NCI-H2196 treated with DMSO at 0.1 percent for 48 hours (cell line): Measurements from ENCODE around the gene GOLGA6L26.
"Not testable (repeated sequence)": the region's sequence is repeated elsewhere in the genome, so short reads cannot be mapped to it uniquely, and the experiment has no call there.

ENCODE experiments used
- DNase-seq: peaks from one replicate; lab custom pipeline; 2025; ENCODE audit not compliant: unreplicated experiment; lab: John Stamatoyannopoulos, UW

GOLGA6L26 gene

DNA sequence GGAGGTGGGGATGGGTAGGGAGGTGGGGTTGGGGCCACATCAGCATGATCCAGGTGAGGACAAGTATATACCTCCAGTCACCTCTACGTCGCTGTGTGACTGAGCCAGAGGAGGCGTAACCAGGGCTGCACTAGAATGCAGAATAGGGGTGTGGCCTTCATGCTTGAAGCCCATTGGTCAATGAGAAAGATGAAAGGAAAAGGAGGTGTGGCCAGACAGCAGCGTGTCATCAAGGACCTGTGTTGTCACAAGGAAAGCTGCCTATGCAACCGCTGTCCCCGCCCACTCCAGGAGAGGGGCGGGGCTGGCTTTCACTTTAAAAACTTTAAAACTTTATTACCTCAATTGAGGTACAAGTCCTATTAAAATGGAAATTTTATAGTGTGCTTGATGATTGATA is at the start of gene GOLGA6L26:
GOLGA6L26 (minus strand) TSS at position 101 of the 400 bp plus-strand sequence; CDS start at position 40, 61 bp downstream.
- DNase-seq: not testable (repeated sequence)

- DNase-seq: not testable (repeated sequence)
These were observed 47.2 kb upstream of the GOLGA6L26 start for GRCh38 chr15:23381192-23381591.

DNA sequence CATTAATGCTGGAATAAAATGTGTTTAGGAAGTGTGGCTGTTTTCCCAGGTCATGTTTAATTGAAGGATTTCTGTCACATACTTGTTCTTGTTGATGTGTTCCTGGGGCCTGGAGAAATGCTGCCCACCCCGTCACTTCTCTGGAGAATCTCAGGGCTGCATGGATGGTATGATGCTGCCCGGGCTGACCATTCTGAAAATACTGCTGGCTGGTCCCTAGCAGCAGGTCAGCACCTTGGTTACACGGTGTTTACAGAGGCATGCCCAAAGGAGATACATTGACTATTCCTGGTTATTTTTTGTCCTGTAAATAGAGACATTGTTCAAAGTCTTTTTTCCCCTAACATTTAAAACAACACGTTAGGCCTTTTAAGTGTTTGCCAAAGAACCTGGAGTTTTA is 46.7 kb upstream of the GOLGA6L26 start:
- not testable (repeated sequence) for DNase-seq

GRCh38 chr15:23378946-23379345 is 45.0 kb upstream of the GOLGA6L26 start:
- not testable (repeated sequence) for DNase-seq

DNA sequence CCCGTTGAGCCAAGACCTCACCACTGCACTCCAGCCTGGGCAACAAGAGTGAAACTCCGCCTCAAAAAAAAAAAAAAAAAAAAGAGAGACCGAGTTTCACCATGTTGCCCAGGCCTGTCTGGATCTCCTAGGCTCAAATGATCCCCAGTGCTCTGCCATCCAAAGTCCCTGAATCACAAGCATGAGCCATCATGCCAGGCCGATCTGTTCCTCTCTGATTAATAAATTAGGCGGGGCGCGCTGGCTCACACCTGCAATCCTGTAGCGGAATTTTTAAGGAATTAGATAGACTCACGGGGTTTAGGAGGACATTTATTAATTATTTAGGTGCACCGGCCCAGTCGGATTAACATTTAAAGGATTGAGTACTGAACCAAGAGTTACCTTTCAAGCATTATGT is 40.2 kb upstream of the GOLGA6L26 start:
- DNase-seq: not testable (repeated sequence)

GRCh38 chr15:23372891-23373600 is 39.0 kb upstream of the GOLGA6L26 start:
- not testable (repeated sequence) for DNase-seq

- DNase-seq: no peak
These were observed 38.3 kb upstream of the GOLGA6L26 start for GRCh38 chr15:23372284-23372683.

DNA sequence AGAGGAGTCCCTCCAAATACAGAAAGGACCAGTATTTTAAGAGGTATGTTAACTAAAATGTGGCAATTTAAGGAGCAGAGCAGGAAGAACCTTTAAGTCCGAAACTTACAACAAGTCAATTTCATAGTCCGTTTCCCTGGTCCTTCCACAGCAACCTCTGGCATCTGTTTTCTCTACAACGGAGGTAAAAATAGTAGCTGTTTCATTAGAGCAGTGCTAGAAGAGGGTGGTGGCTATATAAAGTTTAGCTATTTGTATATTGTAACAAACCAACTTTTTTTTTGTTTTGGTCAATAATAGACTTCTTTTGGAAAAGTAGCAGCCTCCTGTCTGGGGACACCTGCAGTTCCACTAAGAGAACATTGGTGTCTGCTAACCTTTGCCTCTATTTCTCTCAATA is 37.9 kb upstream of the GOLGA6L26 start:
- not testable (repeated sequence) for DNase-seq

GRCh38 chr15:23371134-23371533 is 37.1 kb upstream of the GOLGA6L26 start:
- not testable (repeated sequence) for DNase-seq

GRCh38 chr15:23370578-23370977 is 36.6 kb upstream of the GOLGA6L26 start:
- no peak for DNase-seq

- DNase-seq: not testable (repeated sequence)
These were observed 30.3 kb upstream of the GOLGA6L26 start for GRCh38 chr15:23364261-23364660.

DNA sequence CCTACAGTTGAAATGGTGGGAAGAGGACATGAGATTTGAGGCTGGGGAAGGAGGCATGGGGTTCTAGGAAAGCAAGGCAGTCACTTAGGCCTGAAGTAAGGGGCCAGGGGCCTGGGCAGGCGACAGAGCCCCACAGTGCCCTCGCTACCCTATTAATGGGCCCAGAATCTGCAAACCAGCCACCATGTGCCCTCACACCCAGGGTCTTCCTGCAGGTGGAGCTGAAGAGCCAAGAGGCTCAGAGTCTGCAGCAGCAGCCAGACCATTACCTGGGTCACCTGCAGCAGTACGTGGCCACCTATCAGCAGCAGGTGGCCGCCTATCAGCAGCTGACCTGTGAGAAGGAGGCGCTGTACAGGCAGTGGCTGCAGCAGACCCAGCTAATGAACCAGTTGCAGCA is 28.6 kb upstream of the GOLGA6L26 start:
- DNase-seq: not testable (repeated sequence)

DNA sequence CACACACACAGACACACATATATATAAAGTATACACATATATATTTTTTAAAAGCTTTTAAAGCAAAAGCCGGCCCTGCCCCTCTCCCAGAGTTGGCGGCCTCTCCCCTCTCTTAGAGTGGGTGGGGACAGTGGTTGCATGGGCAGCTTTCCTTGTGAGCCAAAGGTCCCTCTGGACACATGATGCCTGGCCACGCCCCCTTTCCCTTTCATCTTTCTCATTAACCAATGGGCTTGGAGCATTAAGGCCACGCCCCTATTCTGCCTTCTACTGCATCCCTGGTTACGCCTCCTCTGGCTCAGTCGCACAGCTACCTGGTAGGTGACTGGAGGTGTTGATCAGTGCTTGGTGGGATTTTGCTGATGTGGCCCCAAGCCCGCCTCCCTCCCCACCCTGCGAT is 20.5 kb upstream of the GOLGA6L26 start, which contains the start of gene GOLGA8S:
GOLGA8S (plus strand) TSS at position 301 of the 400 bp plus-strand sequence; CDS start at position 363, 62 bp downstream.
- not testable (repeated sequence) for DNase-seq

GRCh38 chr15:23311233-23311632 is 22.8 kb downstream of the GOLGA6L26 start:
- not testable (repeated sequence) for DNase-seq

- DNase-seq: not testable (repeated sequence)
These were observed 28.1 kb downstream of the GOLGA6L26 start for GRCh38 chr15:23305921-23306320.

DNA sequence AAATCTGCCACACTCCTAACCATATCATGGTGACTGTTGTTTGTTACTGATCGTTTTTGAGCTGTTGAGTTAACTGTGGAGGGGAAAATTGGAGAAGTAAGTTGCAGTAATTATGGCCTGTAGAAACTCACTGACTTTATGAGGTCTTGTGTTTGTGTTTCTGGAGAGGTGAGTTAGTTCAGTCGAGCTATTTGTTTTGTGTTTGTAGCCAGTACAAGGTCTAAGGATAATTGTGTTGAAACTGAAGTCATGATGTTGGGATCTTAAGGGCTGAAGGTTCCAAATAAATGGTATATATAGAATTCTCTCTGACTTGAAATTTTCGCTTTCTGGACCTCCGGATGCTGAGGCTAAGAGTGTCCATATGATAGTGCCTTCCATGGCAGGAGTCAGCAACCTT is 29.2 kb downstream of the GOLGA6L26 start:
- not testable (repeated sequence) for DNase-seq

GRCh38 chr15:23304267-23304666 is 29.7 kb downstream of the GOLGA6L26 start:
- DNase-seq: not testable (repeated sequence)

DNA sequence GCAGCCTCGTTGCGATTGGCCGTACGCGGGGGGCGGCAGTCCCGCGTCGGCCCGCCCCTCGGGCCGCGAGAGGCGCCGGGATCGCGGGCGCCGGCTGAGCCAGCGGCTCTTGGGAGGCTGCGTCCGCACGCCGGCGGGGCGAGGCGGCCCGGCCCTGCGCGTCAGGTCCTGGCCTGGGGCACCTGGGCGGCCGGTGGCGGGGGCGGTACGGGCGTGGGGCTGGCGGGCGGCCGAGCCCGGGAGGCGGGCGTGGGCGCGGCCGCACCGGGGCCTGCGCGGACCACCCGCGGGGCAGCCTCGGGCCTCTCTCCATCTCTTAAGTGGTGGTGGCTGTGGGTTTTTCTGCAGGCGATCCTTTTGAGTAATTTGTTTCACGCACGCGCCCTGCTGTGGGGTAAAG is 30.3 kb downstream of the GOLGA6L26 start:
- DNase-seq: not testable (repeated sequence)

DNA sequence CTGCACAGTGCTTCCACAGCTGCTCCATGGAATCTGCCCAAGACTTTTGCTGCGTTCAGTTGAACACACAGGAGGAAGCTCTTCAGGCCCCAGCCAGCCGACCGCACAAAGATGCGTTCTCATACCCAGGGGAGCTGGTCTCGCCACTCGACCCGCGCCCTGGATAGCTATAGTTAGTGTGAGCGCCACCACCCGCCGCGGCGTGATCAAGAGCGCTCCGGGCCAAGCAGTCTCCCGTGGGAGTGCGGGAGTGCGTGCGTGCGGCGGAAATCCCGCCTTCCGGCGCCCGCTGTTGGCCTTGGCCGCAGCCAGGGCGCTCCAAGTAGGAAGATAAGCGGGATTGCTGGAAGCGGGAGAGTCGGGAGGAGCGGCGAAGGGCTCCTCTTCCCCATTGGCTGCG is 30.8 kb downstream of the GOLGA6L26 start:
- not testable (repeated sequence) for DNase-seq
